PC-9 (cell line): ENCODE measurements around the gene KRT12.

Experiments used
- CTCF ChIP-seq: fragments of 200-600 bp; sonication (generic); conservative IDR thresholded peaks from 2 replicates; pipeline ENCODE4 v1.6.1; 2017; ENCODE audit warnings: mixed run types, antibody characterized with exemption, mild to moderate bottlenecking, moderate library complexity
- EZH2 ChIP-seq: fragments of 200-600 bp; sonication (generic); IDR thresholded peaks from 2 replicates; pipeline ENCODE4 v1.8.0; 2017; ENCODE audit warnings: antibody characterized with exemption, low read depth

GRCh38 chr17:40903129-40903847 is 36.3 kb upstream of the KRT12 start:
- TF ChIP-seq CTCF, result no peak
- no peak for TF ChIP-seq EZH2
